GM18498 (cell line): Measurements from ENCODE around the gene DNAJA2.
"Not testable (repeated sequence)": the region's sequence is repeated elsewhere in the genome, so short reads cannot be mapped to it uniquely, and the experiment has no call there.

Experiments
- ATAC-seq: cut with Tn5 transposase; IDR thresholded peaks from one replicate; pipeline ENCODE4 v1.9.1; 2021; ENCODE audit warnings: mild to moderate bottlenecking, moderate library complexity; ENCODE audit not compliant: unreplicated experiment

Gene DNAJA2

GRCh38 chr16:46973207-46973995 is at the start of gene DNAJA2:
Gene DNAJA2 (minus strand): TSS chr16:46973674. CDS start chr16:46973572, 102 bp downstream.
- peak; percentile 91 for ATAC-seq

DNA sequence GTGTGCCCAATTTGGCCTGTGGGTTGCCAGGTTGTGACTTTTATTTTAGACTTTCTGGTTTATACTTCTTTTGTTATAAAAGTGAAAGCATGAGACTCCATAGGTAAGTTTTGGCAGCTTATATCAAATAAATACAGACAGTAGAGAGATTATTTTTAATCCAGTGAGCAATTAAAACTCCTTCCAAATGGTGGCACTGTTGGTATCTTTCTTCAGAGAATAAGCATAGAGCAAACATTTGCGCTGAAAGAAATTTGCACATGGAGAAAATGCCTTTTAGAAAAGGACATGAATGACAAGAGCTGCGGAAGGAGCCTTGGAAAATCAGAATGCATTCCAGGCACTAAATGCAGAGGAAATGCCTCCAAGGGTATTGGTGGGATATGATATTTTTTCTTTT is 46.1 kb upstream of the DNAJA2 start:
- ATAC-seq = no peak

DNA sequence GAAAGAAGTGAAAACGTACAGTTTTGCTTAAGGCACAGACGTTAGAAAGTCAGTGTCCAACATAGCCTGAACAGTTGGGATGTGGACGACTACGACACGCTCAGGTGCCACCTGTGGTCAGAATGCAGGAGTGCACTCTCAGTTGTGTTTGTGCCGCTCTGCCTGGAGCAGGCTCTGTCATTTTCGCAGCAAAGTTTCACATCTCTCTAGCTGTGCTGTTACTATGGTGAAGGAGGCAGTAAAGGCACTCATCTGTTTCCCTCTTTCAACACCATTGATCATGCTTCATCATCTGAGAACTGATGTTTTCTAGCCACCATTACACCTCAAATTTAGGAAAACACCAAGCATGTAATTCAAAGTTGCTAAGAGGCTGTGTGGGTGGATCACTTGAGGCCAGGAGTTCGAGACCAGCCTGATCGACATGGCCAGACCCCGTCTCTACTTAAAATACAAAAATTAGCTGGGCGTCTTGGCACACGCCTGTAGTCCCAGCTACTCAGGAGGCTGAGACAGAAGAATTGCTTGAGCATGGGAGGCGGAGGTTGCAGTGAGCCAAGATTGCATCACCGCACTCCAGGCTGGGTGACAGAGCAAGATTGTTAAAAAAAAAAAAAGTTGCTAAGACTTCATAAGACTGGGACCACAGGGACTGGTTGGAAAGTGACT is 44.9 kb upstream of the DNAJA2 start:
- ATAC-seq = peak; percentile 100

GRCh38 chr16:47017636-47018035 is 44.2 kb upstream of the DNAJA2 start:
- no peak for ATAC-seq

- ATAC-seq = peak; percentile 33
Observed at GRCh38 chr16:47016700-47017133, 43.2 kb upstream of the DNAJA2 start.

GRCh38 chr16:47013910-47014309 is 40.4 kb upstream of the DNAJA2 start:
- no peak for ATAC-seq

GRCh38 chr16:47013172-47013571 is 39.7 kb upstream of the DNAJA2 start:
- ATAC-seq = no peak

DNA sequence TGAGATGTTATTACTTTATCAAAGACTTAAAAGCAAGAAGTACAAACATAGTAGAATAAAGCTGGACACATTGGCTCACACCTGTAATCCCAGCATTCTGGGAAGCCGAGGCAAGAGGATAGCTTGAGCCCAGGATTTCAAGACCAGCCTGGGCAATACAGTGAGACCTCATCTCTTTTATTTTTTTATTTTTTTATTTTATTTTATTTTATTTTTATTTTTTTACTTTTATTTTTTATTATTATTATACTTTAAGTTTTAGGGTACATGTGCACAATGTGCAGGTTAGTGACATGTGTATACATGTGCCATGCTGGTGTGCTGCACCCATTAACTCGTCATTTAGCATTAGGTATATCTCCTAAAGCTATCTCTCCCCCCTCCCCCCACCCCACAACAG is 37.3 kb upstream of the DNAJA2 start:
- ATAC-seq = not testable (repeated sequence)

DNA sequence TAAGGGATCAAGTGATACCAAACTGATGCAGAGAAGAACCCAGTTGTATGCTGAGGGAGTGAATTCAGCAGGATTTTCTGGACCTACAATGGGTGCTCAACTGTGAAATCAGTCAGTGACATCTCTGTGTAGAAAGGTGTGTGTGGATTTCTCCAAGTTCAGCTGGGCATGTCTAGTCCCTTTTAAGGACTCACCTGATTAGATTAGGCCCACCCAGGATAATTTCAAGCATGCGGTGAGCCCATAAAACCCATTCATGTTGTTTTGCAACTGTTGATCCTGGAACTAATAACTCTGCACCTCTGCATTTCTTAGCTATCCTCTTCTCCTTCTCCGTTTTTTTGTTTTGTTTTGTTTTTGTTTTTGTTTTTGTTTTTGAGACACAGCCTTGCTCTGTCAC is 35.1 kb upstream of the DNAJA2 start:
- no peak for ATAC-seq

DNA sequence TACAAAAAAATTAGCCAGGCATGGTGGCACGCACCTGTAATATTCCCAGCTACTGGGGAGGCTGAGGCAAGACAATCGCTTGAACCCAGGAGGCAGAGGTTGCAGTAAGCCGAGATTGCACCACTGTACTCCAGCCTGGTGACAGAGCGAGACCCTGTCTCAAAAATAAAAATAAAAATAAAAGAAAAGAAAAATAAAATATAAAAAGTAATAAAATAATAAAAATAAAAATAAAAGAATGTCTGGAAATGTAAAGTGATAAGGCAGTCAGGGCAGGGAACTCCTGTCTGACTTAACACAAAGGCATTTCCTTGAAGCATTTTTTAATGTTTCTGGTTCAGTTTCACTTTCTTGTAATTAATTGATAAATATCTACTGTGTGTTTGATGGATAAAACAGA is 34.7 kb upstream of the DNAJA2 start:
- ATAC-seq = no peak

- no peak for ATAC-seq
Observed at GRCh38 chr16:47004652-47005051, 31.2 kb upstream of the DNAJA2 start.

DNA sequence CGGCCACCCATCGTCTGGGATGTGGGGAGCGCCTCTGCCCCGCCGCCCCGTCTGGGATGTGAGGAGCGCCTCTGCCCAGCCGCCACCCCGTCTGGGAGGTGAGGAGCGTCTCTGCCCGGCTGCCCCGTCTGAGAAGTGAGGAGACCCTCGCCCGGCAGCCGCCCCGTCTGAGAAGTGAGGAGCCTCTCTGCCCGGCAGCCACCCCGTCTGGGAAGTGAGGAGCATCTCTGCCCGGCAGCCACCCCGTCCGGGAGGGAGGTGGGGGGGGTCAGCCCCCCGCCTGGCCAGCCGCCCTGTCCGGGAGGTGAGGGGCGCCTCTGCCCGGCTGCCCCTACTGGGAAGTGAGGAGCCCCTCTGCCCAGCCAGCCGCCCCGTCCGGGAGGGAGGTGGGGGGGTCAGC is 26.6 kb upstream of the DNAJA2 start:
- ATAC-seq = not testable (repeated sequence)

DNA sequence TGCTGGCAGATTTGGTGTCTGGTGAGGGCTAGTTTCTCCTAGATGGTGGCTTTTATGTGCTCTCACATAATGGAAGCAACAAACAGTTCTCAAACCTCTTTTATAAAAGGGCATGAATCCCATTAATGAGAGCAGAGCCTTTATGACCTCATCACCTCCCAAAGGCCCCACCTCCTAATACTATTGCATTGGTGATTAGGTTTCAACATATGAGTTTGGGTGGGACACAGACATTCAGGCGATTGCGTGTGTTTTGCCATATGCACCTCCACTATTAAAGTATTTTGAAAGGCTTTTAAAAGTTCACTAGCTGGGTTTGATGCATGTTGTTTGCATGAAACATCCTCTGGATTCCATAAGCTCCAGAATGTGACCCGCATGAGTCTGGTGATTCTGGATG is 24.4 kb upstream of the DNAJA2 start:
- no peak for ATAC-seq

DNA sequence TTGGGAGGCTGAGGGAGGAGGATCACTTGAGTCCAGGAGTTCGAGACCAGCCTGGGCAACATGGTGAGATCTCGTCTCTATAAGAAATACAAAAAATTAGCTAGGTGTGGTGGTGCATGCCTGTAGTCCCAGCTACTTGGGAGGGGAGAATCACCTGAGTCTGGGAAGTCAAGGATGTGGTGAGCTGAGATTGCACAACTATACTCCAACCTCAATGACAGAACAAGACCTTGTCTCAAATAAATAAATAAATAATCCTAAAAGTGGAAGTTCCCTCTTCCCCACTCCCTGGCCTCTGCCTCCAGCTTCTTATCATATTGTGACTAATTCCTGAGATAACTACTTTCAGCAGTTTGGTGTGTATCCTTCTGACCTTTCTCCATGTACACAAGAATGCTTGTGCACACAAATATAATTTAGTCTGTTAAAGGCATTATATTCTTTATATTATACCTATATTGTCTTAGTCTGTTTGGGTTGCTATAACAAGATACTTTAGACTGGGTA is 23.5 kb upstream of the DNAJA2 start:
- no peak for ATAC-seq

GRCh38 chr16:46996391-46996790 is 22.9 kb upstream of the DNAJA2 start:
- no peak for ATAC-seq

DNA sequence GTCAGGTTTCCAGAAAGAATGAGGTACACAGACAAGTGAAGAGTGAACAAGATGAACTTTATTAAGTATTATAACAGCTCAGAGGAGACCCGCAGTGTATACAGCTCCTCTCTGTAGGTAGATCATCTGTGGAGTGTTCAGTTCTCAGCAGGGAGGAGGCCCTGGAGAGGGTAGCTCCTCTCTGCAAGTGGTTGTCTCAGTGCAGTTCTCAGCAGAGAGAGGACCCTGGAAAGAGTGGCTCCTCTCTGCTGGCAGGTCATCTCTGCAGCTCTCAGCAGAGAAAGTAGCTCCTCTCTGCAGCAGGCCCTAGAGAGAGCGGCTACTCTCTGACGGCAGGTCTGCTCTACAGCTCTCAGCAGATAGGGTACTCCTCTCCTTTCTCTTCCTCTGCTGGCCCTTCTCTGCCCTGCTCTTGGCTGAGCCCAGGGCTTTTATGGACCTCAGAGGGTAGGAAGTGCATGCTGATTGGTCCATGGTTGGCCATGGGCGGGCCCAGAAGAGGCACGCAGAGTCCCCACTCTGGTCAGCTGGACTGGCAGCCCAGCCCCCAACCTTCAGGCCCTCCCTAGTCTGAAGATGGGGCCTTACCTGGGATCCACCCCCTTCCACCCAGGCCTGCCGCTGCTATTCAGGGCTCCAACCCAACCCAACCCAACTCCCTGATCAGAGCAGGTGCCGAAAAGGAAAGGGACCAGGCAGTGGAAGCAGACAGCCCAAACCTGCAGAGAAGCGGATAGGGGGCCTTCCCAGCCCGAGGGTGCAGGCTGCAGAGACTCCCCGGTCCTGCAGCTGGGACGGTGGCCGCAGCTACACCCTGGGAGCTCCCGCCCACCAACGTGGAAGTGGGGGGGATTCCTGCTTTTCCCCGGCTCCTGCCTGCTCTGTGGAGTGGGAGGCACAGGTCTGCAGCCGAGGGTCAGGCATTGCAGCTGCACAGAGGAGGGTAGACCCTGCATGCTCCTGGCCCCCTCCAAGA is 18.5 kb upstream of the DNAJA2 start:
- ATAC-seq = no peak

- no peak for ATAC-seq
Observed at GRCh38 chr16:46986896-46987295, 13.4 kb upstream of the DNAJA2 start.

GRCh38 chr16:46986438-46986837 is 13.0 kb upstream of the DNAJA2 start:
- ATAC-seq = no peak

- ATAC-seq = no peak
Observed at GRCh38 chr16:46982335-46982734, 8.9 kb upstream of the DNAJA2 start.

- no peak for ATAC-seq
Observed at GRCh38 chr16:46980926-46981325, 7.5 kb upstream of the DNAJA2 start.

DNA sequence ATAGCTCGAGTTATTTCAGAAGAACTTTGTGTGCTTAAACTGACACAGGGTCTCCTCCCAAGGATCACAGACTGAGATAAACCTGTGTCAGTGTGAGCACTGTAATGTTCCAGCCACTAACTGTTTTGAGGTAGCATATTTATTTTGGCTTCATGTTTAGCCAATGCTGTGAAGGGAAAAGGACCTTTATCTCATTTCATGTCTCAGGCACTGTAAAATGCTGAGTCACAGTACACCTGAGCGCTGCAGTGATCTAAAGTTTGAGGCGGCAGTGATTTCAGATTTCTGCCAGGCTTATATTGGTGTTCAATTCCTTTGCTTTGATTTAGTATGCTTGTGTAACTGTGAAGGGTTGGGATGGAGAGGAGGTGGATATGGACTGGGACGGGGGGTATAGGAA is 3.1 kb upstream of the DNAJA2 start:
- ATAC-seq = no peak
